ENCODE results near the gene TAF4B. TPM values are rescaled to one million over a fixed set of nuclear protein-coding genes. Genes with fewer than 3 reads are reported as not detected.
"Not testable (repeated sequence)": the region's sequence is repeated elsewhere in the genome, so short reads cannot be mapped to it uniquely, and the experiment has no call there.

Gene TAF4B
- total RNA-seq, 4 donors from 2014 or later, result 3.7 to 11.9 (median 7.1) TPM

- no peak overlapping the region for H3K27ac ChIP-seq
- TF ChIP-seq EP300 (IDR thresholded peaks at IDR 0.05; ENCODE audit: low read depth), result no peak
- TF ChIP-seq POLR2A (IDR thresholded peaks at IDR 0.05), result no peak
- TF ChIP-seq, protein P1, sequence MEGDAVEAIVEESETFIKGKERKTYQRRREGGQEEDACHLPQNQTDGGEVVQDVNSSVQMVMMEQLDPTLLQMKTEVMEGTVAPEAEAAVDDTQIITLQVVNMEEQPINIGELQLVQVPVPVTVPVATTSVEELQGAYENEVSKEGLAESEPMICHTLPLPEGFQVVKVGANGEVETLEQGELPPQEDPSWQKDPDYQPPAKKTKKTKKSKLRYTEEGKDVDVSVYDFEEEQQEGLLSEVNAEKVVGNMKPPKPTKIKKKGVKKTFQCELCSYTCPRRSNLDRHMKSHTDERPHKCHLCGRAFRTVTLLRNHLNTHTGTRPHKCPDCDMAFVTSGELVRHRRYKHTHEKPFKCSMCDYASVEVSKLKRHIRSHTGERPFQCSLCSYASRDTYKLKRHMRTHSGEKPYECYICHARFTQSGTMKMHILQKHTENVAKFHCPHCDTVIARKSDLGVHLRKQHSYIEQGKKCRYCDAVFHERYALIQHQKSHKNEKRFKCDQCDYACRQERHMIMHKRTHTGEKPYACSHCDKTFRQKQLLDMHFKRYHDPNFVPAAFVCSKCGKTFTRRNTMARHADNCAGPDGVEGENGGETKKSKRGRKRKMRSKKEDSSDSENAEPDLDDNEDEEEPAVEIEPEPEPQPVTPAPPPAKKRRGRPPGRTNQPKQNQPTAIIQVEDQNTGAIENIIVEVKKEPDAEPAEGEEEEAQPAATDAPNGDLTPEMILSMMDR (IDR thresholded peaks at IDR 0.05), result no peak
- TF ChIP-seq POLR2AphosphoS5 (IDR thresholded peaks at IDR 0.05), result no peak
- 71 to 85% methylated on average over 1 of the region's 1 CpG for WGBS, 2 donors (ENCODE audit: low coverage in 1 of 2)
- in situ Hi-C loops (cut with MboI; ENCODE audit: low pct_ligation_motif_present in 1 of 4, low pct_unique_long_range_greater_than_20kb in 1 of 4, low sequenced_read_pairs in 3 of 4) (loop anchor here in 1 of 4 donors (25.0 kb wide), 1 partner anchor 182 kb away; no protein-coding TSS in a partner anchor), intact Hi-C loops (cut with DNase I; ENCODE audit: low total_unique reads) (no loop called here)
- H3K4me1 ChIP-seq, result no peaks in the 10 kb centered on the region
- no peaks in the 10 kb centered on the region for H3K9me3 ChIP-seq
- H3K27me3 ChIP-seq, result no peaks in the 10 kb centered on the region
- H3K4me3 ChIP-seq, result no peak overlapping the region
- no peaks in the 10 kb centered on the region for H3K36me3 ChIP-seq
- DNase-seq, result no peak
These were observed 67.7 kb downstream of the TAF4B start for GRCh38 chr18:26293982-26294381.

- H3K4me1 ChIP-seq, result no peaks in the 10 kb centered on the region
- in situ Hi-C loops (cut with MboI; ENCODE audit: low pct_ligation_motif_present in 1 of 4, low pct_unique_long_range_greater_than_20kb in 1 of 4, low sequenced_read_pairs in 3 of 4), result loop anchor here in 1 of 4 donors (25.0 kb wide), 1 partner anchor 186 kb away; no protein-coding TSS in a partner anchor
- 90 to 94% methylated on average over 4 to 8 of the region's 8 CpGs for WGBS, 2 donors (ENCODE audit: low coverage in 1 of 2)
These were observed 71.9 kb downstream of the TAF4B start for GRCh38 chr18:26298107-26298506.

DNA sequence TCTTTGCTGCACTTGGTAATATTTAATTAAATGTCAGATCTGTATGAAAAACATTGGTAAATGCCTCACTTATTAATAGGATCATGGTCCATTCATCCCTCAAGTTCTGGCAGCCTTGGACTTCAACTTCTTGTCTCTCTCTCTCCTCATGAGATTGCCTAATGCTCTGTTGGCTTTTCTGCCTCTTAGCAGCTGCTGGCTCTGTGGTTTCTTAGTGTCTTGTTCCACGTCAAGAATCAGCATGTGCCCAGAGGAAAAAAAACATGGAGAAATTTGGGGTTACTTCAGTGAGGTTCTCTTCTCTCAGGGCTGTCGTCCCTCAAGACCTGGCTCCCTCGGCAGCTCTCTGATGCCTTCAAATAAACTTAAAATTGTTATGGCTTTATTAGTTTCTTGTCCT, 75.4 kb downstream of the TAF4B start:
- in situ Hi-C loops (cut with MboI; ENCODE audit: low pct_ligation_motif_present in 1 of 4, low pct_unique_long_range_greater_than_20kb in 1 of 4, low sequenced_read_pairs in 3 of 4), result no loop called here
- WGBS, 2 donors (ENCODE audit: low coverage in 1 of 2), result 73 to 76% methylated on average over 3 of the region's 3 CpGs
- no peak for DNase-seq

More at GRCh38 chr18:26298107-26298506, 71.9 kb downstream of the TAF4B start:
- no peak for DNase-seq
- no peaks in the 10 kb centered on the region for H3K27me3 ChIP-seq
- intact Hi-C loops (cut with DNase I; ENCODE audit: low total_unique reads), result no loop called here
- no peak overlapping the region for H3K27ac ChIP-seq
- TF ChIP-seq POLR2A (IDR thresholded peaks at IDR 0.05) (no peak), POLR2AphosphoS5 (IDR thresholded peaks at IDR 0.05) (no peak), EP300 (IDR thresholded peaks at IDR 0.05; ENCODE audit: low read depth) (no peak)
- TF ChIP-seq, protein P1 (IDR thresholded peaks at IDR 0.05), result no peak
- no peaks in the 10 kb centered on the region for H3K36me3 ChIP-seq
- no peak overlapping the region for H3K4me3 ChIP-seq
- no peaks in the 10 kb centered on the region for H3K9me3 ChIP-seq

GRCh38 chr18:26303222-26303621, 77.0 kb downstream of the TAF4B start:
- H3K4me3 ChIP-seq; H3K9me3 ChIP-seq; in situ Hi-C loops (cut with MboI; ENCODE audit: low pct_ligation_motif_present in 1 of 4, low pct_unique_long_range_greater_than_20kb in 1 of 4, low sequenced_read_pairs in 3 of 4); intact Hi-C loops (cut with DNase I; ENCODE audit: low total_unique reads); H3K4me1 ChIP-seq; H3K36me3 ChIP-seq; H3K27ac ChIP-seq; H3K27me3 ChIP-seq; DNase-seq: not testable (repeated sequence)
- WGBS, 2 donors (ENCODE audit: low coverage in 1 of 2), result 100% methylated on average over 2 of the region's 2 CpGs; no CpG with 5 or more reads in 1 of the 2 donors

More for the DNA sequence above, 75.4 kb downstream of the TAF4B start:
- no peak overlapping the region for H3K4me3 ChIP-seq
- no peak overlapping the region for H3K27ac ChIP-seq
- TF ChIP-seq EP300 (IDR thresholded peaks at IDR 0.05; ENCODE audit: low read depth), result no peak
- TF ChIP-seq POLR2AphosphoS5 (IDR thresholded peaks at IDR 0.05), result no peak
- TF ChIP-seq POLR2A (IDR thresholded peaks at IDR 0.05), result no peak
- no peaks in the 10 kb centered on the region for H3K27me3 ChIP-seq
- intact Hi-C loops (cut with DNase I; ENCODE audit: low total_unique reads), result no loop called here
- H3K36me3 ChIP-seq, result no peaks in the 10 kb centered on the region
- H3K4me1 ChIP-seq, result no peaks in the 10 kb centered on the region
- no peaks in the 10 kb centered on the region for H3K9me3 ChIP-seq

DNA sequence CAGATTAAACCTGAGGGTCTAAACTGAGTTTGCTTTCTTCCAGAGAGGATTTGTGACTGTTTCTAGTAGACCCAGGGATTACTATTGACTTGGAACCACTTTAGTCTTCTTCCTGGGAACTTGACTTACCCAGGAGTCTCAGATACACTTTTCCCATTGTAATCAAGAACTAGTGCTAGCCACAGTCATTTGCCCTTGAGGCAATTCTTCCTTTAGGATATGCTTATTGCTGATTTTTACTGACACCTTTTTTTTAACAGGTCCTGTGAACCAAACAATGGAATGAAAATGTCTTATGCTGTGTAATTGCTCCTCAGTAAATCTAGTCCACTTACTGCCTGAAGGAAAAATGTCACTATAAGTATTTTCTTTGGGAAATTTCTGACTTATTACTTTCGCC, 78.3 kb downstream of the TAF4B start:
- in situ Hi-C loops (cut with MboI; ENCODE audit: low pct_ligation_motif_present in 1 of 4, low pct_unique_long_range_greater_than_20kb in 1 of 4, low sequenced_read_pairs in 3 of 4), result no loop called here
- Histone ChIP-seq H3K27me3 (no peaks in the 10 kb centered on the region), H3K27ac (no peak overlapping the region), H3K4me1 (no peaks in the 10 kb centered on the region), H3K36me3 (no peaks in the 10 kb centered on the region), H3K9me3 (no peaks in the 10 kb centered on the region), H3K4me3 (no peak overlapping the region)
- intact Hi-C loops (cut with DNase I; ENCODE audit: low total_unique reads), result no loop called here
- no peak for DNase-seq
- TF ChIP-seq, protein P1 (IDR thresholded peaks at IDR 0.05), result no peak
- TF ChIP-seq POLR2AphosphoS5 (IDR thresholded peaks at IDR 0.05) (no peak), POLR2A (IDR thresholded peaks at IDR 0.05) (no peak), EP300 (IDR thresholded peaks at IDR 0.05; ENCODE audit: low read depth) (no peak)
- 95 to 100% methylated on average over 1 of the region's 1 CpG for WGBS, 2 donors (ENCODE audit: low coverage in 1 of 2)

Measured in transverse colon (tissue), 4 donors.